ENCODE data around the gene ANGPTL1. TPM values are rescaled to one million over a fixed set of nuclear protein-coding genes. Genes with fewer than 3 reads are reported as not detected.

ANGPTL1 gene
- total RNA-seq = not detected
- not detected for total RNA-seq (2013)

GRCh38 chr1:178870944-178871343 is at the start of gene ANGPTL1:
ANGPTL1 (minus strand) TSS chr1:178871077; CDS start chr1:178865776, 5,301 bp downstream.
- ATAC-seq = no peak
- 82% methylated on average over 4 of the region's 4 CpGs for WGBS (ENCODE audit: insufficient coverage)

GRCh38 chr1:178919581-178919980 is 48.7 kb upstream of the ANGPTL1 start:
- no peak overlapping the region for H3K27ac ChIP-seq (ENCODE audit: low read length)
- no peak for DNase-seq
- WGBS (ENCODE audit: insufficient coverage) = 88% methylated on average over 1 of the region's 2 CpGs
- intact Hi-C loops (cut with micrococcal nuclease) = no loop called here
- ATAC-seq = no peak
- TF ChIP-seq CTCF (IDR thresholded peaks at IDR 0.05) = no peak
- Mint-ChIP-seq H3K4me1 (no peaks in the 10 kb centered on the region), H3K27ac (no peak overlapping the region), H3K4me3 (no peak overlapping the region), H3K9me3 (no peaks in the 10 kb centered on the region), H3K27me3 (ENCODE audit: low read depth in 2 of 2) (no peaks in the 10 kb centered on the region), H3K36me3 (peaks cover 17% of the 10 kb centered on the region)
- no peaks in the 10 kb centered on the region for H3K4me1 ChIP-seq (ENCODE audit: control insufficient read depth, insufficient read depth, low read length)
- no peak overlapping the region for H3K4me3 ChIP-seq (ENCODE audit: low read length)
- no peaks in the 10 kb centered on the region for H3K9me3 ChIP-seq (ENCODE audit: control insufficient read depth, insufficient read depth, low read length)
- no peaks in the 10 kb centered on the region for H3K27me3 ChIP-seq (ENCODE audit: control insufficient read depth, insufficient read depth, low read length)
- peaks cover 6% of the 10 kb centered on the region for H3K36me3 ChIP-seq (ENCODE audit: control insufficient read depth, insufficient read depth, low read length)

More at GRCh38 chr1:178870944-178871343, at the start of gene ANGPTL1:
- no peak for DNase-seq
- Mint-ChIP-seq H3K27me3 (ENCODE audit: low read depth in 2 of 2) (no peaks in the 10 kb centered on the region), H3K36me3 (no peaks in the 10 kb centered on the region), H3K4me3 (no peak within 1 kb of the TSS), H3K27ac (no peak within 1 kb of the TSS), H3K4me1 (peaks cover 5 to 6% of the 10 kb centered on the region in 2 donors), H3K9me3 (no peaks in the 10 kb centered on the region)
- Histone ChIP-seq H3K4me1 (ENCODE audit: control insufficient read depth, insufficient read depth, low read length) (no peaks in the 10 kb centered on the region), H3K27ac (ENCODE audit: low read length) (no peak within 1 kb of the TSS), H3K36me3 (ENCODE audit: control insufficient read depth, insufficient read depth, low read length) (no peaks in the 10 kb centered on the region), H3K4me3 (ENCODE audit: low read length) (no peak within 1 kb of the TSS), H3K27me3 (ENCODE audit: control insufficient read depth, insufficient read depth, low read length) (no peaks in the 10 kb centered on the region), H3K9me3 (ENCODE audit: control insufficient read depth, insufficient read depth, low read length) (no peaks in the 10 kb centered on the region)
- intact Hi-C loops (cut with micrococcal nuclease) = no loop called here
- no peak for TF ChIP-seq CTCF (IDR thresholded peaks at IDR 0.05)

- H3K9me3 Mint-ChIP-seq = no peaks in the 10 kb centered on the region
- peaks cover 11% of the 10 kb centered on the region for H3K36me3 Mint-ChIP-seq
- peaks cover 6% of the 10 kb centered on the region for H3K36me3 ChIP-seq (ENCODE audit: control insufficient read depth, insufficient read depth, low read length)
- DNase-seq = no peak
- no peak overlapping the region for H3K4me3 Mint-ChIP-seq
- ATAC-seq = no peak
- no peak overlapping the region for H3K4me3 ChIP-seq (ENCODE audit: low read length)
- H3K27me3 Mint-ChIP-seq (ENCODE audit: low read depth in 2 of 2) = no peaks in the 10 kb centered on the region
- no peak overlapping the region for H3K27ac ChIP-seq (ENCODE audit: low read length)
- TF ChIP-seq CTCF (IDR thresholded peaks at IDR 0.05) = no peak
- no peaks in the 10 kb centered on the region for H3K27me3 ChIP-seq (ENCODE audit: control insufficient read depth, insufficient read depth, low read length)
- H3K9me3 ChIP-seq (ENCODE audit: control insufficient read depth, insufficient read depth, low read length) = no peaks in the 10 kb centered on the region
- no peaks in the 10 kb centered on the region for H3K4me1 ChIP-seq (ENCODE audit: control insufficient read depth, insufficient read depth, low read length)
- H3K4me1 Mint-ChIP-seq = no peaks in the 10 kb centered on the region
- intact Hi-C loops (cut with micrococcal nuclease) = no loop called here
- WGBS (ENCODE audit: insufficient coverage) = 96% methylated on average over 2 of the region's 2 CpGs
- H3K27ac Mint-ChIP-seq = no peak overlapping the region
Measured at GRCh38 chr1:178918955-178919354, 48.1 kb upstream of the ANGPTL1 start.

- intact Hi-C loops (cut with micrococcal nuclease) = no loop called here
- TF ChIP-seq CTCF (IDR thresholded peaks at IDR 0.05) = no peak
- Mint-ChIP-seq H3K9me3 (no peaks in the 10 kb centered on the region), H3K27me3 (ENCODE audit: low read depth in 2 of 2) (no peaks in the 10 kb centered on the region), H3K36me3 (peaks cover 11% of the 10 kb centered on the region), H3K4me3 (no peak overlapping the region), H3K4me1 (no peaks in the 10 kb centered on the region), H3K27ac (no peak overlapping the region)
- Histone ChIP-seq H3K4me3 (ENCODE audit: low read length) (no peak overlapping the region), H3K27me3 (ENCODE audit: control insufficient read depth, insufficient read depth, low read length) (no peaks in the 10 kb centered on the region), H3K36me3 (ENCODE audit: control insufficient read depth, insufficient read depth, low read length) (peaks cover 6% of the 10 kb centered on the region), H3K4me1 (ENCODE audit: control insufficient read depth, insufficient read depth, low read length) (no peaks in the 10 kb centered on the region), H3K9me3 (ENCODE audit: control insufficient read depth, insufficient read depth, low read length) (no peaks in the 10 kb centered on the region), H3K27ac (ENCODE audit: low read length) (no peak overlapping the region)
- no peak for DNase-seq
- 95% methylated on average over 4 of the region's 6 CpGs for WGBS (ENCODE audit: insufficient coverage)
- ATAC-seq = no peak
Measured at GRCh38 chr1:178918308-178918707, 47.4 kb upstream of the ANGPTL1 start.
